Endothelial cell of umbilical vein (primary cell): ENCODE data around the gene CACNA2D2. TPM values are rescaled to one million over a fixed set of nuclear protein-coding genes. Genes with fewer than 3 reads are reported as not detected.

Experiments used
- BruUV-seq: library from RNA; stranded (reverse); fragments of 400-500 nt; replicated peaks from 2 replicates; lab custom pipeline; 2021; lab: Mats Ljungman, UMichigan
- CTCF ChIA-PET: fragments of 300-600, 350-600 bp; sonication (Branson Sonifier 250); formaldehyde crosslinking; loops from one replicate; lab custom pipeline; 2021; ENCODE audit warnings: antibody characterized with exemption, inconsistent platforms; lab: Charles Lee
- POLR2A ChIA-PET: fragments of 300-600, 350-600 bp; sonication (Branson Sonifier 250); formaldehyde crosslinking; loops from one replicate; lab custom pipeline; 2021; ENCODE audit warnings: antibody characterized with exemption, inconsistent platforms; lab: Charles Lee
- DNase-seq: peaks from one replicate; pipeline ENCODE4 v3.0.0-alpha.2; 2011; ENCODE audit warnings: low read depth, low spot score
- FAIRE-seq: peaks from 2 replicates; lab custom pipeline; 2011; peaks lifted over from hg19 to GRCh38; lab: Jason Lieb, UNC
- H2AFZ ChIP-seq: 2 replicates; pipeline ENCODE4 v1.6.0; 2012; ENCODE audit warnings: low read depth, low read length, control low read depth, inconsistent platforms
- H3K27ac ChIP-seq: 2 replicates; pipeline ENCODE4 v1.5.1; 2011; ENCODE audit warnings: low read depth, mild to moderate bottlenecking, control low read depth, low read length, moderate library complexity; ENCODE audit not compliant: insufficient read depth
- H3K27me3 ChIP-seq, 2 experiments: 2 replicates each; pipeline versions ENCODE4 v1.6.0 to v1.6.1; 2011; ENCODE audit warnings: low read length in 2 of 2, mixed read lengths in 1 of 2; ENCODE audit not compliant: control insufficient read depth in 2 of 2, insufficient read depth in 2 of 2
- H3K36me3 ChIP-seq, 2 experiments: 2 replicates in 1 of 2; 3 replicates in 1 of 2; pipeline ENCODE4 v1.5.1; 2011; ENCODE audit warnings: low read length in 2 of 2, mild to moderate bottlenecking in 1 of 2, moderate library complexity in 1 of 2; ENCODE audit not compliant: control insufficient read depth in 2 of 2, insufficient read depth in 2 of 2; ENCODE audit errors: extremely low read depth in 1 of 2
- H3K4me1 ChIP-seq: 3 replicates; pipeline ENCODE4 v1.5.1; 2011; ENCODE audit warnings: mild to moderate bottlenecking, low read length; ENCODE audit not compliant: control insufficient read depth, insufficient read depth; ENCODE audit errors: extremely low read depth
- H3K4me2 ChIP-seq: 2 replicates; pipeline ENCODE4 v1.6.1; 2011; ENCODE audit warnings: low read length, control low read depth, mixed read lengths; ENCODE audit not compliant: insufficient read depth
- H3K4me3 ChIP-seq, 3 experiments: fragments of 200-600 bp in 1 of 3; sonication (generic), shearing (Covaris generic) in 1 of 3; replicated peaks in 1 of 3; 2 replicates each; pipeline ENCODE4 v1.5.1; 2011 to 2016; ENCODE audit warnings: control low read depth in 3 of 3, low read length in 3 of 3, mild to moderate bottlenecking in 2 of 3, inconsistent platforms in 1 of 3, low read depth in 1 of 3, moderate library complexity in 1 of 3; ENCODE audit not compliant: insufficient read depth in 1 of 3
- H3K79me2 ChIP-seq: 2 replicates; pipeline ENCODE4 v1.6.0; 2012; ENCODE audit warnings: low read length, inconsistent platforms; ENCODE audit not compliant: control insufficient read depth, insufficient read depth
- H3K9ac ChIP-seq: replicated peaks from 2 replicates; pipeline ENCODE3; 2011; ENCODE audit warnings: low read length, control low read depth; ENCODE audit not compliant: insufficient read depth; ENCODE audit errors: extremely low read depth
- H3K9me1 ChIP-seq: replicated peaks from 3 replicates; pipeline ENCODE4 v1.6.0; 2011; ENCODE audit warnings: mild to moderate bottlenecking, low read length; ENCODE audit not compliant: control insufficient read depth, insufficient read depth; ENCODE audit errors: extremely low read depth
- H3K9me3 ChIP-seq: replicated peaks from 2 replicates; pipeline ENCODE4 v1.5.1; 2012; ENCODE audit warnings: low read length, inconsistent platforms; ENCODE audit not compliant: control insufficient read depth, insufficient read depth
- H4K20me1 ChIP-seq: replicated peaks from 2 replicates; pipeline ENCODE3; 2011; ENCODE audit warnings: mild to moderate bottlenecking, low read length; ENCODE audit not compliant: control insufficient read depth, insufficient read depth; ENCODE audit errors: extremely low read depth
- EZH2 ChIP-seq: IDR thresholded peaks from 2 replicates; pipeline ENCODE4 v1.6.1; 2012; ENCODE audit warnings: borderline replicate concordance, low read depth, mild to moderate bottlenecking, moderate library complexity, low read length, inconsistent platforms; ENCODE audit not compliant: severe bottlenecking
- FOS ChIP-seq: IDR thresholded peaks from 2 replicates; pipeline ENCODE4 v1.6.1; 2011; ENCODE audit warnings: mild to moderate bottlenecking, low read length, moderate library complexity, borderline replicate concordance; ENCODE audit not compliant: insufficient read depth
- GATA2 ChIP-seq: IDR thresholded peaks from 2 replicates; pipeline ENCODE4 v1.7.0; 2011; ENCODE audit warnings: low read depth, mild to moderate bottlenecking, moderate library complexity, mixed read lengths, low read length; ENCODE audit not compliant: insufficient read length, insufficient read depth
- JUN ChIP-seq: IDR thresholded peaks from 2 replicates; pipeline ENCODE4 v1.6.1; 2011; ENCODE audit warnings: borderline replicate concordance, low read depth; ENCODE audit not compliant: insufficient read length, insufficient read depth
- MYC ChIP-seq: IDR thresholded peaks from one replicate; pipeline ENCODE4 v1.6.1; 2011; ENCODE audit warnings: mild to moderate bottlenecking, low read depth, low read length
- POLR2A ChIP-seq: IDR thresholded peaks from 2 replicates; pipeline ENCODE4 v1.6.1; 2012; ENCODE audit warnings: low read depth, mild to moderate bottlenecking, control low read depth, low read length
- POLR2AphosphoS5 ChIP-seq: IDR thresholded peaks from 2 replicates; pipeline ENCODE4 v1.6.1; 2012; ENCODE audit warnings: low read depth, mild to moderate bottlenecking, control low read depth, low read length, moderate library complexity; ENCODE audit not compliant: insufficient read depth
- dilution Hi-C: fragments of 300-500 bp; cut with MboI; formaldehyde crosslinking; loops from one replicate; pipeline ENCODE4 v1.15.0; 2019; ENCODE audit warnings: low sequenced_read_pairs; ENCODE audit not compliant: extremely low pct_ligation_motif_present
- intact Hi-C: fragments of 100-400 bp; cut with micrococcal nuclease; formaldehyde crosslinking; loops from one replicate; pipeline ENCODE4 v1.10.0; 2022
- polyA plus RNA-seq, 4 experiments: library from polyadenylated mRNA; depleted of rRNA in 3 of 4; stranded (reverse) in 3 of 4; unstranded in 1 of 4; fragments of >200 nt; gene quantifications; 2 replicates each; pipeline versions ENCODE4 v1.2.1 to v1.2.3, GENCODE V29; 2011 to 2012; ENCODE audit warnings: missing spikeins in 1 of 4
- total RNA-seq: library from RNA; stranded (reverse); gene quantifications from 2 replicates; pipeline ENCODE4 v1.2.3, GENCODE V29; 2021
- TF ChIP-seq, protein P1 (sequence below): IDR thresholded peaks from 2 replicates; pipeline ENCODE4 v1.6.1; 2011; ENCODE audit not compliant: insufficient read depth, insufficient read length
- TF ChIP-seq, protein P2 (sequence below), 2 donors: IDR thresholded peaks; 1 replicate in 1 of 2; 2 replicates in 1 of 2; pipeline ENCODE4 v1.5.1; 2011; ENCODE audit warnings: low read length in 2 of 2, mild to moderate bottlenecking in 2 of 2, moderate library complexity in 2 of 2, control low read depth in 1 of 2, inconsistent platforms in 1 of 2, low read depth in 1 of 2; ENCODE audit not compliant: insufficient read depth in 1 of 2; ENCODE audit errors: extremely low read depth in 1 of 2

The CACNA2D2 gene
- total and polyA plus RNA-seq, 2 donors (not counting 3 experiments of a cell fraction or from before 2014, with no cell fraction given) = 0.15 TPM; not detected in 1

DNA sequence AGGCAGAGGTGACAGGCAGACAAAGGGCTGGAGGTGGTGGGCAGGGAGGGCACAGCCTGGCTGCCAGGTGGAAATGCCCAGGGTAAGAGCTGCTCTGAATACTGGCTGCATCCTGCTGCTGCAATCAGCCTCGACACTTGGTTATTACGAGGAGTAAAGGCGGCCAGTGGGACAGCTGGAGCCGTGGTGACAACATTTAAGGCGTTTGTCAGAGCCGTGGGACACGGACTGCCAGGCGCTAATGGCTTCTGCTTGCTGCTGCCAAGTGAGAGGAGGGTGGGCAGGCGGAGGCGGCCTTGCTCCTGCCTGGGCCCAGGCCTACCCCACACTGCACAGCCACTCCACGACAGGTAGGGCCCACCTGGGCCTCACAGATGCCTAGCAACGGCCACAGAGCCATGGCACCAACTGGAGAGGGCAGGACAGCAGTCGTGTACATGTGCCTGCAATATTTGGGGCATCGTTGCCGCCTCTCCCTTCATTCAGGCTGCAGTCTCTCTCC, 94.9 kb downstream of the CACNA2D2 start:
- H3K4me1 ChIP-seq = no peaks in the 10 kb centered on the region
- no TSS peak for BruUV-seq
- no peak for DNase-seq
- H3K4me2 ChIP-seq = no peak overlapping the region
- no peaks in the 10 kb centered on the region for H3K79me2 ChIP-seq
- H3K9me1 ChIP-seq = no peaks in the 10 kb centered on the region
- TF ChIP-seq MYC (no peak), POLR2AphosphoS5 (no peak), GATA2 (no peak), FOS (no peak), JUN (no peak), POLR2A (no peak), EZH2 (no peak)
- TF ChIP-seq, protein P1, sequence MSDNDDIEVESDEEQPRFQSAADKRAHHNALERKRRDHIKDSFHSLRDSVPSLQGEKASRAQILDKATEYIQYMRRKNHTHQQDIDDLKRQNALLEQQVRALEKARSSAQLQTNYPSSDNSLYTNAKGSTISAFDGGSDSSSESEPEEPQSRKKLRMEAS = no peak
- TF ChIP-seq, protein P2, sequence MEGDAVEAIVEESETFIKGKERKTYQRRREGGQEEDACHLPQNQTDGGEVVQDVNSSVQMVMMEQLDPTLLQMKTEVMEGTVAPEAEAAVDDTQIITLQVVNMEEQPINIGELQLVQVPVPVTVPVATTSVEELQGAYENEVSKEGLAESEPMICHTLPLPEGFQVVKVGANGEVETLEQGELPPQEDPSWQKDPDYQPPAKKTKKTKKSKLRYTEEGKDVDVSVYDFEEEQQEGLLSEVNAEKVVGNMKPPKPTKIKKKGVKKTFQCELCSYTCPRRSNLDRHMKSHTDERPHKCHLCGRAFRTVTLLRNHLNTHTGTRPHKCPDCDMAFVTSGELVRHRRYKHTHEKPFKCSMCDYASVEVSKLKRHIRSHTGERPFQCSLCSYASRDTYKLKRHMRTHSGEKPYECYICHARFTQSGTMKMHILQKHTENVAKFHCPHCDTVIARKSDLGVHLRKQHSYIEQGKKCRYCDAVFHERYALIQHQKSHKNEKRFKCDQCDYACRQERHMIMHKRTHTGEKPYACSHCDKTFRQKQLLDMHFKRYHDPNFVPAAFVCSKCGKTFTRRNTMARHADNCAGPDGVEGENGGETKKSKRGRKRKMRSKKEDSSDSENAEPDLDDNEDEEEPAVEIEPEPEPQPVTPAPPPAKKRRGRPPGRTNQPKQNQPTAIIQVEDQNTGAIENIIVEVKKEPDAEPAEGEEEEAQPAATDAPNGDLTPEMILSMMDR (IDR thresholded peaks at IDR 0.05; ENCODE audit: extremely low read depth in 1 of 2, insufficient read depth in 1 of 2, low read depth in 1 of 2, low read length in 2 of 2) = no peak
- no peak overlapping the region for H3K27ac ChIP-seq
- no peaks in the 10 kb centered on the region for H3K36me3 ChIP-seq
- intact Hi-C loops = no loop called here
- H3K9me3 ChIP-seq = no peaks in the 10 kb centered on the region
- ChIA-PET POLR2A (no interaction called here), CTCF (no interaction called here)
- dilution Hi-C loops = no loop called here
- no peaks in the 10 kb centered on the region for H4K20me1 ChIP-seq
- H2AFZ ChIP-seq = no peak overlapping the region
- peaks cover 0 to 2% of the 10 kb centered on the region in 2 experiments for H3K27me3 ChIP-seq
- FAIRE-seq = no peak
- no peak overlapping the region for H3K4me3 ChIP-seq
- H3K9ac ChIP-seq = no peak overlapping the region
